GM19240 (cell line): ENCODE measurements around the gene OLFML1.
A peak's percentile ranks its signal among the peaks of the same experiment; 100 is the strongest.

ENCODE experiments used
- DNase-seq: peaks from one replicate; pipeline ENCODE4 v3.0.0; 2011; ENCODE audit warnings: low spot score; ENCODE audit not compliant: insufficient read length

The OLFML1 gene

DNA sequence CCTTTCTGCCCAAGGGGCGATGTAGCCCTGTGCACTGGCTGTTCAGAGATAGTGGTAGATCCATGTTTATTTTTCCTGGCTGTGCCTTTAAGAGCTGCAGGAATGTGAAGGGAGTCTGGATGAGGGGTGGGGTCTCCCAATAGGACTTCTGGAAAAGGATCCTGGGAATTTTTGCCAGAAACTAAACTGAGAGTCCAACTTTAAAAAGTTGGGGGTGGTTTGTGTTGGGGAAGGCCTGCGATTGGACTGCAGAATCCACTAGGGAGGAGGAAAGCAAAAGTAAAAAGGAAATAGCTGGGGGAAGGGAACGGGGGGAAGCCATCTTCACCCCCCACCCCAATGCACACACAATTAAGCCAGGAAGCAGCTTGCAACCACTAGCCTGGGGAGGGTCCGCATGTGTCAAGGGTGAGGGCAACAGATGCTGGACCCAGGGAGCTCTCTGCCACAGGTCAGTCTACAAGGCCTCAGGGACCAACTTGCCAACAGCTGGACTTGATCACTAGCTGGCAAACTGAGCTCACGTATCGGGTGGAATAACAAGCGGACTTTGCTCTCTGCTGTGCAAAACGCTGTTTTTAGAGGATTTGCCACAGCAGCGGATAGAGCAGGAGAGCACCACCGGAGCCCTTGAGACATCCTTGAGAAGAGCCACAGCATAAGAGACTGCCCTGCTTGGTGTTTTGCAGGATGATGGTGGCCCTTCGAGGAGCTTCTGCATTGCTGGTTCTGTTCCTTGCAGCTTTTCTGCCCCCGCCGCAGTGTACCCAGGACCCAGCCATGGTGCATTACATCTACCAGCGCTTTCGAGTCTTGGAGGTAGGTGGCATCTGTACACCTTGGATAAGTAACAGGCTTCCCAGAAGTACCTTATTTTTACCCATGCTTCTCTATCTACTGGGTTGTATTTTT lies at the start of gene OLFML1:
TSS of gene OLFML1 (plus strand) at position 321 of the 912 bp plus-strand sequence. CDS start at position 691, 370 bp downstream.
- no peak for DNase-seq

- no peak for DNase-seq
These were observed 49.2 kb upstream of the OLFML1 start for GRCh38 chr11:7436146-7436545.

GRCh38 chr11:7436657-7437056 lies 48.6 kb upstream of the OLFML1 start:
- peak; percentile 36 for DNase-seq

DNA sequence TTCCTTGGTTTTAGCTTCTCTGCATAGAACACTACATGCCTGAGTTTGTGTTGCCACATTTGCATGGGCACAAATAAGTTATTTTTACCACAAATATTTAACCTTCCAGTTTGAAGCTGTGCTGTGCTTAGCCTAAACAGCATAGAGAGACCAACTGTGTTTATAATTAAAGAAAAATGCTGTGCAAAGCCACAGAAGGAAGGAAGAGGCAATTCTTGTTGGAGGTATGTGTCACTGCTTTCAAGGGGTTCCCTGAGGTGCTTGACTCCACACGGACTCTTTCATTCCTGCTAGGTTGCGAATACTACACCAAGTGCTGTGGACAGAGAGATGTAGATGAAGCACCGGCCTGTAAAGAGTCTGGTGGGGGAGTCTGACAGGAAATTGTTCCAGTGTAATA lies 47.6 kb upstream of the OLFML1 start:
- DNase-seq: no peak

GRCh38 chr11:7439746-7440320 lies 45.5 kb upstream of the OLFML1 start:
- no peak for DNase-seq

GRCh38 chr11:7442588-7443215 lies 42.6 kb upstream of the OLFML1 start:
- peak; percentile 62 for DNase-seq

DNA sequence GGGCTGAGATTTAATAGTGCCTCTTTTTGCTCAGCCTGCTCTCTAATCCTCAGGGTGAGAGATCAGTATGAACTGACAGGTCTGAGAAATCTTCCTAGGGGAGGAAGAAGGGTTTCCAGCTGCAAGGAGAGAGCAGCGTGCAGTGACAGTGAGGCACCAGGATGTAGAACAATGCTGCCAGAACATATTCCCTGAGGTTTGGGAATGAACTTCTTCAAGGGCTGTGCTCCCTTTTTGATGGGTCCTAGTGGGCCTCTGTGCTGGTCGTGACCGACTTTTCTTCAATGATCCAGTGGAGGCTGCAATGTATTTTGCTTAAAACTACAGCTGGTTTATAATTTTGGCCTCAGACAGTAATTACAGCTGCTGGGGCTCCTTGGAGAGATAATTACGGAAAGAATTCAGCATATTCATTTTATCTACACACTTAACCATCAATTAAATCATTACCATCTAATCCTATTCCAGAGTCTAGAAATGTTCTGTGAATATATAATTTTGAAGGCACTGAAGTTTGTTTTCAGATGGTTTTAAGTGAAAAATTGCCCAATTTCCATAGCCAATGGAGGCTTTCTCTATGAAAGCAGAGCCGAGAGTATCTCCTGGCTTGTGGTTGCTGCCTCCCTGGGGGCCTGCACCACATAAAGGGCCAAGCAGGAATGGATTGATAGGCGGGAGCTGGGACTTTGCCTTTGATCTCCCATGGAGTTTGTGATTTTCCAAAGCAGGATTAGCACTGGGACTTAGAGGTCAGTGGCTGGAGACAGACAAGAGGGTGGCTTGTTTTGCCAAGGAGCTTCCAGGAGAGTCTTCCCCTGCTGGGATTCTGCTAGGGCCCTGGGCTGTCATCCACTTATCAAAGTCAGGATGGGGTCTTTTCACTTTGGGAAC lies 41.0 kb upstream of the OLFML1 start:
- DNase-seq: no peak

GRCh38 chr11:7445564-7445963 lies 39.7 kb upstream of the OLFML1 start:
- DNase-seq: no peak

GRCh38 chr11:7448201-7448600 lies 37.1 kb upstream of the OLFML1 start:
- no peak for DNase-seq

DNA sequence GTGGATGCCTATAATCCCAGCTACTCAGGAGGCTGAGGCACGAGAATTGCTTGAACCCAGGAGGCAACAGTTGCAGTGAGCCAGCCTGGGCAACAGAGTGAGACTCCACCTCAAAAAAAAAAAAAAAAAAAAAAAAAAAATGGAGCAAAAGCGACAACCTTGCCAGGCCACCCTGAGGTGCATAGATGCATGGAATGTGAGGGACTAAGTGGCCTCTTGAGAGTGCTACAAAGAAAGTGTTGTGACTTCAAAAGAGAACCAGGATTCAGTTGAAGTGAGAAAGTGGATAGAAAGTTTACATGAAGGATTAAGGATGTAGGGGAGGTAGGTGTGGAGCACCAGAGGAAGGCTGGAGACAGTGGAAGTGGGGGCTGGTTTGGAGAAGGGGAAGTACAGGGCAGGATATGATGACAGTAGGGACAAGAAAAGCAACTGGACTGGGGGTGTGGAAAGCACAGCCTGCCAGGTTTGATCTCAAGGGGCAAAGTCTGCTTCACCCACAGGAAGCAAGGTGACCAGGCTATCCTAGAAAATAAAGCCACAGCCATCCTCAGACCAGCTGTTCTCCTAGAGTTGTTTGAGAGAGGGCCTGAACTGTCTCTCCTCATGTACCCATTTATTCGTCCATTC lies 36.0 kb upstream of the OLFML1 start:
- no peak for DNase-seq

DNA sequence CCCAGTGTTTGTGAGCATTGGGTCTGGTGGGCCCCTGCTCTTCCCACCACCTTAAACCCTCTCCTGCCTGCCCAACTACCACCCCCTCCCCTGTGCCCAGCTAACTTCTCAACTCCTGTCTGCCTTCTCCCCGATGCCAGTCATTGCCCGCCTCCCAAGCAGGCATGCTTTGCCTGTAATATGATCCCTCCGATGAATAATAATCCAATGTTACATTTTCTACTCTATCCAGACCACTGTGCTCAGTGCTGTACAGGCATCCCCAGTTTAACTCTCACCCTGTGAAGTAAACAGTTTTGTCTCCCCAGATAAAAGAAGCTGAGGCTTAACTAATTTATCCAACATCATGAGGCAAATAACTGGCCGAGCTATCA lies 35.5 kb upstream of the OLFML1 start:
- DNase-seq: no peak

DNA sequence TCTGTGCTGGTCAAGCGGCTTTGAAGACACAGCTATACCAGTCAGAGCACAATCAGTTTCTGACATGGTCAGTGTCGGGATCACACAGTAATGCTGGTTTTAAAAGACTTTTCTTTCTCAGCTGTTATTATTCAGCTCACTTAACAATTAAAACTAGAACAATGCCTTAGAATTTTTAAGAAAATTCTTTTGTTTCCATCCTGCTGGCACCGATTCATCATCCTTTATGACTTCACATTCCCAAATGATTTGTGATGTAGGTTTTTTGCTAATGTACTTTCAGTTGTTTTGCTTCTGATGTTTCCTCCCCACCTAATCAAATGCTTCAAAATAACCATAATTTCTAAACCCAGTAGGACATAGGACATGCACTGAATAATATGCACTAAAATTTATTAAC lies 34.5 kb upstream of the OLFML1 start:
- no peak for DNase-seq

DNA sequence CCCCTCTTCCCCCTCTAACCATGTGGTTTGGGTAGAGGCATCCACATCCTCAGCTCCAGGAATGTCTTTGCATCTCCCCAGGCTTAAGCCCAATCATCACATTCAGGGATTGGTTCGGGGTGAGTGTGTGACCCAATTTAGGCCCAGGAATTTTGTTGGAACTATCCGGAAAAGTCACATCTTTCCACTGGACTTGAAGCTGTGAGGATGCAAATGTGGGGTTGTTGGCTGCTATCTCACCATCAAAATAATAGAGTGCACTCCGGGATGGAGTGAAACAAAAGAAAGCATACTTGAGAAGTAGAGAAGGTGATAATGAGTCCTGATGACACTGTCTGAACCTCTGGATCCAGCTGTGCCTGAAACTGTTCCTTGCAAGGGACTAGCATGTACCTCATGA lies 33.8 kb upstream of the OLFML1 start:
- DNase-seq: no peak

DNA sequence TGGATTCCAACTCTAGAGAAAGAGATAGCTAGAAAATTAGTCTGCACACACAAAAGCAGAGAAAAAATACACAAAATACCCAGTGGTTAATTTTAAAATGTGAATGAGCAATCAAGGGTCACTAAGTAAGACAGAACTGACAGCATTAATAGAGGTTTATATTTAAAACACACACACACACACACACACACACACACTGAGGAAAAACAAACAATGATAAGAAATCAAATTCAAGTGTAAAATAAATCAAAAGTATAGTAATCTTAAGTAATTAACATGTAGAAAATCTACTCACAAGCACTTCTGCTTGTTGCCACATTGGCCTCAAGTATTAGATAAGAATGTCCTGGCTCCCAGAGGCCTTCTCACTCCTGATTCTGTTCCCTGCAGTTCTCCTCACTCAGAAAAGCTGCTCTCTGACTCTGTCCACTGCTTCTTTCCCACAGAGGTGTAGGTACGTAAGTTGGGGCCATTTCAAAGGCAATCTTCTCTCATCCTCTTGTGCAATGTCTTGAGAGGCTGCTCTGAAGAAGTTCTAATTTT lies 33.3 kb upstream of the OLFML1 start:
- DNase-seq: no peak

GRCh38 chr11:7454854-7455253 lies 30.5 kb upstream of the OLFML1 start:
- no peak for DNase-seq

GRCh38 chr11:7457211-7457610 lies 28.1 kb upstream of the OLFML1 start:
- no peak for DNase-seq

DNA sequence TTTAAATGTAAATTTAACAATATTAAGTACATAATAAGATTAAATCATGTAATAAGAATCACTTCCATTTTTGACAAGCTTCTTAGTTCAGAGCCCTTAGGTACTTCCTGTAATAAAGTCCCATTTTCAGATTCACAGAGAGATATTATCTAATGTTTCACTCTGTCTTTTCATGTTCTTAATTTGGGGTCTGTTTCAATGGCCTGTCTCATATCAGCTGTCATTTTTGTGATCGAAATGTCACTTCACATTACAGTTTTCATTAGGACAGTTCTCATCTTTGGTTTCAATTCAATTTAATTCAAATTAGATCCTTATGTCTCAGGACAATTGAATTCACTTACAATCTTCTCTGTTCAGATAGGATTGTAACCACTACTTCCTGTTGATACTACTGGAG lies 22.6 kb upstream of the OLFML1 start:
- no peak for DNase-seq

- peak; percentile 10 for DNase-seq
These were observed 17.7 kb upstream of the OLFML1 start for GRCh38 chr11:7467652-7468051.

DNA sequence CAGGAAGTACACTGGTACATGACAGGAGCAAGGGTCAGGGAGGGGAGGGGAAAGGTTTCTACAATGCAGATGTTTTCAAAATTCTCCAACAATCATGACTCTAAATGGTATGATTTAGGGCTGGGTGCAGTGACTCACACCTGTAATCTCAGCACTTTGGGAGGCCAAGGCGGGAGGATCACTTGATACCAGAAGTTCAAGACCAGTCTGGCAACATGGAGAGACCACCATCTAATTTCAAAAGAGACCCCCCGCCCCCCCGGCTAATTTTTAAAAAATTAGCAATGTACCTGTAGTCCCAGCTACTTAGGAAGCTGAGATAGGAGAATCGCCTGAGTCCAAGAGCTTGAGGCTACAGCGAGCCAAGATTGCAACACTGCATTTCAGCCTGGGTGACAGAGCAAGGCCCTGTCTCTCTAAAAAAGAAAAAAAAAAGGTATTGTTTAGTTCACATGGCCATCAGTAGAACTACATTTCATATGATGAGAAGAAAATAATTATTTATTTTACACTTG lies 15.9 kb upstream of the OLFML1 start:
- DNase-seq: no peak

- DNase-seq: no peak
These were observed 14.2 kb upstream of the OLFML1 start for GRCh38 chr11:7471071-7471470.

DNA sequence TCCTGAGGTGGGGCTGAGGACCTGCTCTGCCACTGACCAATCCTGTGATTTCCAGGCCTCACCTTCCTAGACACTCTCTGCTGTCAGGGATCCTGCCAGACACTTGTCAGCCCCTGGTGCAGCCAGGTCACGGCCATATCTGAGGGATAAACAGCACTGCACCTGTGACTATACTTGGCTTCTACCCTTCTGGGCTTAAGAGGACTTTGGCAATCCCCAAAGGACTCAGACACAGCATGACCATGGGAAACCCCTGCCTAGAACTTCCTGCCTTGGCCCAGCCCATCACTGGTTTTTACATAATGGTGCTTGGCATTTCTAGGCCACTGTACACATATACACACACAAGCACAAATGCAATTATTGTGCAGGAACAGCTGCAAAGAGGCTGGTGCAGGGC lies 11.6 kb upstream of the OLFML1 start:
- no peak for DNase-seq
